OCI-LY7 (cell line): Measurements from ENCODE around the gene FOXB1.

Source experiments
- EZH2phosphoT487 ChIP-seq: fragments of 200-600 bp; sonication (generic); IDR thresholded peaks from 2 replicates; pipeline ENCODE4 v1.6.1; 2018; ENCODE audit warnings: low read depth, borderline replicate concordance, mild to moderate bottlenecking, mixed run types, antibody characterized with exemption, low read length, moderate library complexity, mixed read lengths
- TF ChIP-seq, protein P1 (sequence below): fragments of 200-600 bp; sonication (generic); conservative IDR thresholded peaks from 2 replicates; pipeline ENCODE4 v1.5.1; 2014; ENCODE audit warnings: mild to moderate bottlenecking, antibody characterized with exemption, low read length, moderate library complexity, mixed read lengths

- TF ChIP-seq, protein P1, sequence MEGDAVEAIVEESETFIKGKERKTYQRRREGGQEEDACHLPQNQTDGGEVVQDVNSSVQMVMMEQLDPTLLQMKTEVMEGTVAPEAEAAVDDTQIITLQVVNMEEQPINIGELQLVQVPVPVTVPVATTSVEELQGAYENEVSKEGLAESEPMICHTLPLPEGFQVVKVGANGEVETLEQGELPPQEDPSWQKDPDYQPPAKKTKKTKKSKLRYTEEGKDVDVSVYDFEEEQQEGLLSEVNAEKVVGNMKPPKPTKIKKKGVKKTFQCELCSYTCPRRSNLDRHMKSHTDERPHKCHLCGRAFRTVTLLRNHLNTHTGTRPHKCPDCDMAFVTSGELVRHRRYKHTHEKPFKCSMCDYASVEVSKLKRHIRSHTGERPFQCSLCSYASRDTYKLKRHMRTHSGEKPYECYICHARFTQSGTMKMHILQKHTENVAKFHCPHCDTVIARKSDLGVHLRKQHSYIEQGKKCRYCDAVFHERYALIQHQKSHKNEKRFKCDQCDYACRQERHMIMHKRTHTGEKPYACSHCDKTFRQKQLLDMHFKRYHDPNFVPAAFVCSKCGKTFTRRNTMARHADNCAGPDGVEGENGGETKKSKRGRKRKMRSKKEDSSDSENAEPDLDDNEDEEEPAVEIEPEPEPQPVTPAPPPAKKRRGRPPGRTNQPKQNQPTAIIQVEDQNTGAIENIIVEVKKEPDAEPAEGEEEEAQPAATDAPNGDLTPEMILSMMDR: no peak
- no peak for TF ChIP-seq EZH2phosphoT487
Observed at GRCh38 chr15:59993041-59993750, 10.9 kb upstream of the FOXB1 start.
